Ascending aorta (tissue), 2 donors: ENCODE results near the gene ACTR1A. TPM values are rescaled to one million over a fixed set of nuclear protein-coding genes. Genes with fewer than 3 reads are reported as not detected.
A peak's percentile ranks its signal among the peaks of the same experiment; 100 is the strongest.

Experiments used
- DNase-seq, 2 donors: peaks; one replicate each; pipeline ENCODE4 v3.0.0-alpha.2; 2019; ENCODE audit warnings: low spot score in 2 of 2
- H3K27ac ChIP-seq, 2 donors: fragments of 200-600 bp; sonication (generic); one replicate each; pipeline ENCODE4 v1.5.1; 2016 to 2017; ENCODE audit warnings: mild to moderate bottlenecking in 1 of 2
- H3K27me3 ChIP-seq: fragments of 200-600 bp; sonication (generic); one replicate; pipeline ENCODE4 v1.5.1; 2017
- H3K36me3 ChIP-seq, 2 donors: fragments of 200-600 bp; sonication (generic); one replicate each; pipeline ENCODE4 v1.5.1; 2016
- H3K4me1 ChIP-seq, 2 donors: fragments of 200-600 bp; sonication (generic); one replicate each; pipeline ENCODE4 v1.5.1; 2016 to 2017; ENCODE audit warnings: mild to moderate bottlenecking in 1 of 2
- H3K4me3 ChIP-seq, 2 donors: fragments of 200-600 bp; sonication (generic); one replicate each; pipeline ENCODE4 v1.5.1; 2016 to 2017; ENCODE audit warnings: mild to moderate bottlenecking in 1 of 2
- H3K9me3 ChIP-seq, 2 donors: fragments of 200-600 bp; sonication (generic); one replicate each; pipeline ENCODE4 v1.5.1; 2016
- intact Hi-C: fragments of 100-400 bp; cut with DNase I; formaldehyde crosslinking; loops from one replicate; pipeline ENCODE4 v1.15.1; 2023
- total RNA-seq: library from RNA; depleted of rRNA; stranded (reverse); fragments of >200 nt; gene quantifications from one replicate; pipeline ENCODE4 v1.1.0, GENCODE V29; 2016
- TF ChIP-seq, protein P1 (sequence below), 3 experiments: fragments of 200-600 bp in 2 of 3; fragments of 450-650 bp in 1 of 3; sonication (generic) in 2 of 3; IDR thresholded peaks; one replicate each; pipeline ENCODE4 v1.5.1; 2016 to 2019; ENCODE audit warnings: antibody characterized with exemption in 3 of 3, mild to moderate bottlenecking in 1 of 3, moderate library complexity in 1 of 3

Gene ACTR1A
- total RNA-seq, 1 donor from 2014 or later = 200 TPM

DNA sequence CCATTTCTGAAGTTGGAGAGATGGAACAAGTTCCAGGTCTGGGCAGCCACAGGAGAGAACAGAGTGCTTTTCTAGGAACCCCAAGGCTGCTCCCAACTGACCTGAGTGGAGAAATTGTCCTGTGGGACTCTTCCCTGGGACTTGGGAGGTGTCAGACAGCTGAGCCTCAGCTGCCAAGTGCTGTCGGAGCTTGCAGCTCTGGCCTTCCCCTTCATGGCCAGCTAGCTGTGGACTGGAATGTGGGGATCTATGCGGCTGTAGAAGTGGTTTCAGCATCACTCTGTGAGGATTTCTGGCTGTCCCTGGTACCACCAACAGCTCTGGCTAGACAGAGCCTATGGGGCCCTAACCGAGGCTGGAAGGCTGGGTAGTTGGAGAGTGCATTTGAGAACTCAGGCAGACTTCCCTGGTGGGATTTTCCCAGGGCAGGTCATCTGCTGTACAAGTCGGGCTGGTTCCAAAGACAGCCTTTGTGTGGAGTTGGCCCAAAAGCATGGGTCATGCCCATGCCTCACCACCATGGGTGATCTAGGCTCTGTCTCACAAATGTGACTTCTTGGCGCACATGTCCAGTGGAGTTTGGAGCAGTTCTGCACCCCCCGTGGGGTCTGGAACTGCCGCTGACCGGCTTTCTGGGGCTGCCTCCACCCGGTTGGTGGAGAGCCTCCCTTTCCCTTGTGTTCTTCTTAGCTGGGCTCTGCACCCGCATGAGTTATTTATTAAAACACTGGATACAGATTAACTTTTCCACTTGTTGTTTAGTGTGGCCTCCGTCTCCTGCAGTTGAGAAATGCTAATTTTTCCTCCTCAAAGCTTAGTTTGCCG lies 12.2 kb upstream of the ACTR1A start:
- no peak for DNase-seq
- Histone ChIP-seq H3K4me3 (no peak overlapping the region), H3K4me1 (no peaks in the 10 kb centered on the region), H3K27me3 (no peaks in the 10 kb centered on the region), H3K36me3 (peaks cover 14 to 46% of the 10 kb centered on the region in 2 donors), H3K9me3 (no peaks in the 10 kb centered on the region), H3K27ac (peak overlapping the region in 1 of 2 donors; percentile 22)
- TF ChIP-seq, protein P1, sequence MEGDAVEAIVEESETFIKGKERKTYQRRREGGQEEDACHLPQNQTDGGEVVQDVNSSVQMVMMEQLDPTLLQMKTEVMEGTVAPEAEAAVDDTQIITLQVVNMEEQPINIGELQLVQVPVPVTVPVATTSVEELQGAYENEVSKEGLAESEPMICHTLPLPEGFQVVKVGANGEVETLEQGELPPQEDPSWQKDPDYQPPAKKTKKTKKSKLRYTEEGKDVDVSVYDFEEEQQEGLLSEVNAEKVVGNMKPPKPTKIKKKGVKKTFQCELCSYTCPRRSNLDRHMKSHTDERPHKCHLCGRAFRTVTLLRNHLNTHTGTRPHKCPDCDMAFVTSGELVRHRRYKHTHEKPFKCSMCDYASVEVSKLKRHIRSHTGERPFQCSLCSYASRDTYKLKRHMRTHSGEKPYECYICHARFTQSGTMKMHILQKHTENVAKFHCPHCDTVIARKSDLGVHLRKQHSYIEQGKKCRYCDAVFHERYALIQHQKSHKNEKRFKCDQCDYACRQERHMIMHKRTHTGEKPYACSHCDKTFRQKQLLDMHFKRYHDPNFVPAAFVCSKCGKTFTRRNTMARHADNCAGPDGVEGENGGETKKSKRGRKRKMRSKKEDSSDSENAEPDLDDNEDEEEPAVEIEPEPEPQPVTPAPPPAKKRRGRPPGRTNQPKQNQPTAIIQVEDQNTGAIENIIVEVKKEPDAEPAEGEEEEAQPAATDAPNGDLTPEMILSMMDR (IDR thresholded peaks at IDR 0.05) = no peak
- intact Hi-C loops = no loop called here

DNA sequence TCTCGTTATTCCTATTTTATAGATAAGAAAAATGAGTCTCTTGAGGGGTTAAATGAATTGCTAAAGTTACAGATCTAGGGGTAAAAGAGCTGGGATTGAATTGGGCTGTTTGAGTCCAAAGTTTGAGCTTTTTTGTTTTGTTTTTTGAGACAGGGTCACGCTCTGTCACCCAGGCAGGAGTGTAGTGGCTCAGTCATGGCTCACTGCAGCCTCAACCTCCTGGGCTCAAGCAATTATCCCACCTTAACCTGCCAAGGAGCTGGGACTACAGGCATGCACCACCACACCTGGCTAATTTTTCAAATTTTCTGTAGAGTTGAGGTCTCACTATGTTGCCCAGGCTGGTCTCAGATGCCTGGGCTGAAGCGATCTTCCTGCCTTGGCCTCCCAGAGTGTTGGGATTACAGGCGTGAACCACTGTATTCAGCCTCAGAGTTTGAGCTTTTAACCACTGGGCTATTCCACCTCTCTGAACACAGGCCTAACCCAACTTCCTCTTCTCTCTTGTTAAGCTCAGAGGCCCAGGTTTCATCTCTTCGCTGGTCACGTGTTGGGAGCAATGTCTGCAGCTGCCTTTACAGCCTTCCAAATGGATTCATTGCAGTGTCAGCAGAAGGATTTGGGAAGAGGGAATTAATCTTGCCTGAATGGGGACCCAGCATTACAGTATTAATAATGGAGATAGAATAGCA lies 9.2 kb upstream of the ACTR1A start:
- H3K36me3 ChIP-seq = peaks cover 15 to 50% of the 10 kb centered on the region in 2 donors
- no peaks in the 10 kb centered on the region for H3K4me1 ChIP-seq
- no peaks in the 10 kb centered on the region for H3K9me3 ChIP-seq
- H3K27ac ChIP-seq = no peak overlapping the region
- TF ChIP-seq, protein P1 (IDR thresholded peaks at IDR 0.05) = no peak
- no peaks in the 10 kb centered on the region for H3K27me3 ChIP-seq
- H3K4me3 ChIP-seq = no peak overlapping the region
- DNase-seq = no peak
- intact Hi-C loops = no loop called here

DNA sequence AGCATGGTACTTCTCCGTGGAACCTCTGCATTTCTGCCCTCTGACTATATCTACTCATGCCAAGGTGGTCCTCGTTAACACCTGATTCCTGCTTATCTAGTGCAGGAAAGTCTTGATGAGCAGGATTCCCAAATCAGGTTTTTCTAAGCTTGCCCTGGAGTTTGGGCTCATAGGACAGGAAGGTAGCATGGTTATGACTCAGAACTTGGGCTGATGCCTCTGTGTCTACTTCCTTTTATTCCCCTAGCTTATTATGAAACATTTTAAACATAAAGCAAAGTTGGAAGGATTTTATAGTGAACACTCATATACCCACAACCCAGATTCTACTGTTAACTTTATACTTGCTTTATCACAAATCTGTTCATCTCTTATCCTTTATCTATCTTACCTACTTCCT lies 6.9 kb upstream of the ACTR1A start:
- no peak overlapping the region for H3K27ac ChIP-seq
- H3K4me1 ChIP-seq = peaks cover 3 to 9% of the 10 kb centered on the region in 2 donors
- no peaks in the 10 kb centered on the region for H3K9me3 ChIP-seq
- TF ChIP-seq, protein P1 (IDR thresholded peaks at IDR 0.05) = no peak
- no peaks in the 10 kb centered on the region for H3K27me3 ChIP-seq
- DNase-seq = no peak
- peaks cover 15 to 40% of the 10 kb centered on the region in 2 donors for H3K36me3 ChIP-seq
- intact Hi-C loops = loop anchor here (10.0 kb wide), 1 partner anchor 1155 kb away; the partner anchor contains the start of gene BTRC
- H3K4me3 ChIP-seq = no peak overlapping the region

DNA sequence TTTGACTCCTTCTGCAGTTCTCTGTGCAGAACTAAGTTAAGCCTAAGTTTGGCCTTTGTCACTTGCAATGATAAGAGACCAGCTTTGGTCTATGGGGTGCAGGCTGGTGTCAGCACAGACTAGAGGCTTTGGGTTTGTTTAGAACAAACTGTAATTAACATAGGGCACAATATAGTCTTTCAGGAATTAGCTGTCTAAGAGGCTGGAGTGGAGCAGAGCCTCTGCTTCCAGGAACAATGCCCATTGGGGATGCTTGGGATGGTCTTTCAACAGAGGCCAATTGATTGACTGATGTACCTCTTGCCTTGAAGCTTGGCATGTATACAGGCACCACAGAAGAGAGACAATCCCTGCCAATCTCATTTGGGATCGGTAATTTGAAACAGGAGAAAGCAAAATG lies 6.0 kb upstream of the ACTR1A start:
- no peak overlapping the region for H3K27ac ChIP-seq
- peaks cover 15 to 37% of the 10 kb centered on the region in 2 donors for H3K36me3 ChIP-seq
- no peak for DNase-seq
- H3K27me3 ChIP-seq = no peaks in the 10 kb centered on the region
- intact Hi-C loops = loop anchor here (10.0 kb wide), 1 partner anchor 1154 kb away; the partner anchor contains the start of gene BTRC
- TF ChIP-seq, protein P1 (IDR thresholded peaks at IDR 0.05) = no peak
- no peaks in the 10 kb centered on the region for H3K9me3 ChIP-seq
- no peak overlapping the region for H3K4me3 ChIP-seq
- H3K4me1 ChIP-seq = peaks cover 3 to 9% of the 10 kb centered on the region in 2 donors

DNA sequence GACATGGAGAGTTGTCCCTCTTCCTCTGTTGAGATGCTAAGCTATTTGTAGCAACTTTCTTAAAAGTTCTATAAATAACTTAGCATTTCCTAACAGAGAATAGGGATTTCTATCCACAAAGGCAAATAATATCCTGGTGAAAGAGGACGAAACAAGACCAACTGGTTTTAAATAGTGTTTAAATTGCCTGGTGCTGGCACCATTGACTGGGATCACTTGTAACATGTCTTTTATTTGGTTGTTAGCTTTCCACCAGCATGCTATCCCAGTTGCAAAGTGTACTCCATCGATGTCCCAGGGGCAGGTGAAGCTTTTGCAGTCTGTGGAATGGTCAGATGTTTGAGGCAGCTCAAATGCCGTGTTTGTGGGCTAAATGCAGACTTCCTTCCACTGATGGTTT lies 5.0 kb upstream of the ACTR1A start:
- TF ChIP-seq, protein P1 (IDR thresholded peaks at IDR 0.05) = no peak
- Histone ChIP-seq H3K27me3 (no peaks in the 10 kb centered on the region), H3K36me3 (peaks cover 13 to 27% of the 10 kb centered on the region in 2 donors), H3K27ac (no peak overlapping the region), H3K9me3 (no peaks in the 10 kb centered on the region), H3K4me1 (peaks cover 3 to 9% of the 10 kb centered on the region in 2 donors), H3K4me3 (no peak overlapping the region)
- intact Hi-C loops = loop anchor here (10.0 kb wide), 1 partner anchor 1153 kb away; the partner anchor contains the start of gene BTRC
- no peak for DNase-seq
